Ovary (tissue), 9 donors: ENCODE results near the gene ITPR1. TPM values are rescaled to one million over a fixed set of nuclear protein-coding genes. Genes with fewer than 3 reads are reported as not detected.

Source experiments
- DNase-seq, 5 donors: peaks; one replicate each; pipeline ENCODE4 v3.0.0-alpha.2; 2019 to 2020
- H3K27ac ChIP-seq, 2 donors: fragments of 200-600 bp; one replicate each; pipeline versions ENCODE4 v1.5.1 to v1.8.0; 2019 to 2022
- H3K27me3 ChIP-seq: fragments of 200-600 bp; one replicate; pipeline ENCODE4 v1.8.0; 2022
- H3K36me3 ChIP-seq: fragments of 200-600 bp; sonication (generic); one replicate; pipeline ENCODE4 v1.5.1; 2019
- H3K4me1 ChIP-seq: one replicate; pipeline ENCODE4 v1.8.1; 2013; ENCODE audit warnings: mild to moderate bottlenecking, moderate library complexity; ENCODE audit not compliant: insufficient read depth
- H3K4me3 ChIP-seq: fragments of 200-600 bp; sonication (generic); one replicate; pipeline ENCODE4 v1.5.1; 2017
- H3K9me3 ChIP-seq, 2 donors: fragments of 200-600 bp in 1 of 2; sonication (generic) in 1 of 2; one replicate each; pipeline versions ENCODE4 v1.5.1 to v1.8.1; 2013 to 2019; ENCODE audit warnings: mild to moderate bottlenecking in 1 of 2, moderate library complexity in 1 of 2
- EP300 ChIP-seq: sonication (generic); formaldehyde crosslinking; IDR thresholded peaks from one replicate; pipeline ENCODE4 v1.6.1; 2017; ENCODE audit warnings: antibody characterized with exemption
- POLR2A ChIP-seq: fragments of 450-650 bp; IDR thresholded peaks from one replicate; pipeline ENCODE4 v1.6.1; 2017; ENCODE audit warnings: antibody characterized with exemption, mild to moderate bottlenecking, moderate library complexity
- WGBS, 3 donors: extraction: QIAGEN DNeasy Blood & Tissue Kit in 1 of 3; methylation state at CpG; one replicate each; pipeline versions ENCODE4 v1.1.5 to v1.1.7; 2013 to 2017; 5-methylcytosine and 5-hydroxymethylcytosine counted together
- intact Hi-C, 4 donors: fragments of 100-400 bp; cut with DNase I; formaldehyde crosslinking; loops; one replicate each; pipeline versions ENCODE4 v1.11.0 to v1.15.1; 2022 to 2023
- polyA plus RNA-seq, 2 donors: library from polyadenylated mRNA; stranded (reverse); fragments of 200-250 nt in 1 of 2; fragments of 350-450 nt in 1 of 2; fragmentation: Illumina TruSeq in 1 of 2; extraction: RNeasy Lipid Tissue Mini Kit (QIAGEN cat#74804) in 1 of 2; gene quantifications; one replicate each; pipeline ENCODE4 v1.2.3, GENCODE V29; 2013 to 2014
- total RNA-seq, 7 donors: library from RNA; depleted of rRNA in 2 of 7; stranded (reverse); fragments of >200 nt in 2 of 7; fragmentation: NEBNext Ultra II Directional in 3 of 7; extraction: Animal tissue kit (Norgen Biotek cat#: 25700) in 3 of 7; gene quantifications; one replicate each; pipeline versions ENCODE4 v1.1.0 to v1.2.4, GENCODE V29; 2016 to 2023
- TF ChIP-seq, protein P1 (sequence below), 3 donors: fragments of 450-650 bp in 2 of 3; fragments of 200-600 bp in 1 of 3; IDR thresholded peaks; one replicate each; pipeline versions ENCODE4 v1.5.1 to v1.8.0; 2016 to 2022; ENCODE audit warnings: antibody characterized with exemption in 3 of 3, mild to moderate bottlenecking in 1 of 3
- donor health status: DM: no; HTN: no; CAD: no; lungs with moderate emphysema.
- donor health status: DM: no; HTN: no; CAD: no.
- donor health status: Bipolar disorder and iron deficiency.
- donor health status: DM: yes; HTN: yes; CAD: no.
- donor health status: DM: no; HTN: no; CAD: no.
- donor health status: DM: yes; HTN: yes; CAD: no.

The ITPR1 gene
- total and polyA plus RNA-seq, 9 donors: 59.5 to 313 (median 144) TPM

DNA sequence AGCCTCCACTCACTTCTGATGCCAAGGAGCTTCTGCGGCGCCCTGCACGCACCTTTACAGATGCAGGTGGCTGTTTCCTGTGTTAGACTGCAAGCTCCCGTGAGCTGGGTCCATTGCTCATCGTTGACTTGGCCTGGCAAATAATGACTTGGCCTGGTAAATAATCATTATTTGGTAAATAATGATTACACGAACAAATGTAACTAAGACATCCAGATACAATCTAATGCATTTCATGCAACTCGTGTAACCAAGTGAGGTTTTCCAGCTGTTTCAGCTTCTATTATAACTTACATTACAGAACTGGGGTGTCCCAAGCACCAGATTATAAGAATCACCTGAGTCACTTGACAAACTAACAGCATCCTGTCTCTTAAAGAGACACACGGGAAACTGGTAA lies 394.0 kb downstream of the ITPR1 start:
- Histone ChIP-seq H3K9me3 (no peaks in the 10 kb centered on the region), H3K4me3 (no peak overlapping the region), H3K36me3 (no peaks in the 10 kb centered on the region), H3K27me3 (no peaks in the 10 kb centered on the region), H3K27ac (no peak overlapping the region), H3K4me1 (no peaks in the 10 kb centered on the region)
- intact Hi-C loops: no loop called here
- 81 to 86% (median 86%) methylated on average over 8 of the region's 8 CpGs for WGBS, 3 donors
- TF ChIP-seq, protein P1, sequence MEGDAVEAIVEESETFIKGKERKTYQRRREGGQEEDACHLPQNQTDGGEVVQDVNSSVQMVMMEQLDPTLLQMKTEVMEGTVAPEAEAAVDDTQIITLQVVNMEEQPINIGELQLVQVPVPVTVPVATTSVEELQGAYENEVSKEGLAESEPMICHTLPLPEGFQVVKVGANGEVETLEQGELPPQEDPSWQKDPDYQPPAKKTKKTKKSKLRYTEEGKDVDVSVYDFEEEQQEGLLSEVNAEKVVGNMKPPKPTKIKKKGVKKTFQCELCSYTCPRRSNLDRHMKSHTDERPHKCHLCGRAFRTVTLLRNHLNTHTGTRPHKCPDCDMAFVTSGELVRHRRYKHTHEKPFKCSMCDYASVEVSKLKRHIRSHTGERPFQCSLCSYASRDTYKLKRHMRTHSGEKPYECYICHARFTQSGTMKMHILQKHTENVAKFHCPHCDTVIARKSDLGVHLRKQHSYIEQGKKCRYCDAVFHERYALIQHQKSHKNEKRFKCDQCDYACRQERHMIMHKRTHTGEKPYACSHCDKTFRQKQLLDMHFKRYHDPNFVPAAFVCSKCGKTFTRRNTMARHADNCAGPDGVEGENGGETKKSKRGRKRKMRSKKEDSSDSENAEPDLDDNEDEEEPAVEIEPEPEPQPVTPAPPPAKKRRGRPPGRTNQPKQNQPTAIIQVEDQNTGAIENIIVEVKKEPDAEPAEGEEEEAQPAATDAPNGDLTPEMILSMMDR (IDR thresholded peaks at IDR 0.05): no peak
- TF ChIP-seq EP300 (no peak), POLR2A (no peak)
- no peak for DNase-seq

DNA sequence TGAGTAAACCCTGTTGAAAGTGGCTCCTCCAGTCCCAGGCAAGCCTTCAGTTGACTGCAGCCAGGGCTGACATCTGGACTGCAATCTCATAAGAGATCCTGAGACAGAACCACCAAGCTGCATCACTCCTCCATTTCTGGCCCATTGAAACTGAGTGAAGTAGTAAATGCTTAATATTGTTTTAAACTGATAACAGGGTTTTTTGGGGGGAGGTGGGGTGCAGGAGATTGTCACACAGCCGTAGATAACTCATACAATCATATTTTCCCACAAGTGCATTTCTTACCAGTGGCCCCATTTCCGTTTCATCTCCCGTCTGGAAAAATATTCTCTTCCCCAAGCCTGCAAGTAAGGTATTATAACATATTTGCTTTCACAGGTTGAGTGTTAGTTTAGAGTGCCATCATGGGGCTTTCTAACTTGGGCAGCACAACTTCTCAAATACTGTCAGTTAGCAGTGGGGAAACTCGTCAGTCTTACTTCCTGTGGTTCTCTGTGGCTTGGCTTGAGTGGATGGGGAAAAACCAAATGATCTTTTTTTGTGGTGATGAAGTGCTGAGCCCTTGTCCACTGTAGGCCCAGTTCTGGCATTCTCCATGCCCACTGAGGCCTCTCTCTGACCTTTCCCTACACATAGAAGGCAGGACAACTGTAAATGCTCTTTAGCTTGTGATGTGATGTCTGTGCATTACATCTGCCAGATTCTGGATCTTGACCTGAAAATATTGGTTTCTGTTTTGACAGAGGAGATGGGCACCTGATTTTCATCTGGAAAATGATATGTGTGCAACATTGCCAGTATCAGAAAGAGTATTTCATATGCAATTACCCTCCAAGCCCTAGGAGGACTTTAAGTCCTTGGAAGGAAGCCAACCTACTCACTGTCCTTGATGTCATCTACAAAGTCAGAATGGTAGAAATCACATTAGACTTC lies 396.0 kb downstream of the ITPR1 start:
- Histone ChIP-seq H3K4me1 (no peaks in the 10 kb centered on the region), H3K36me3 (no peaks in the 10 kb centered on the region), H3K4me3 (no peak overlapping the region), H3K9me3 (no peaks in the 10 kb centered on the region), H3K27ac (no peak overlapping the region), H3K27me3 (no peaks in the 10 kb centered on the region)
- 92 to 95% (median 93%) methylated on average over 4 of the region's 4 CpGs for WGBS, 3 donors
- TF ChIP-seq POLR2A: no peak
- TF ChIP-seq, protein P1 (IDR thresholded peaks at IDR 0.05): no peak
- TF ChIP-seq EP300: no peak
- intact Hi-C loops: no loop called here
- no peak for DNase-seq

DNA sequence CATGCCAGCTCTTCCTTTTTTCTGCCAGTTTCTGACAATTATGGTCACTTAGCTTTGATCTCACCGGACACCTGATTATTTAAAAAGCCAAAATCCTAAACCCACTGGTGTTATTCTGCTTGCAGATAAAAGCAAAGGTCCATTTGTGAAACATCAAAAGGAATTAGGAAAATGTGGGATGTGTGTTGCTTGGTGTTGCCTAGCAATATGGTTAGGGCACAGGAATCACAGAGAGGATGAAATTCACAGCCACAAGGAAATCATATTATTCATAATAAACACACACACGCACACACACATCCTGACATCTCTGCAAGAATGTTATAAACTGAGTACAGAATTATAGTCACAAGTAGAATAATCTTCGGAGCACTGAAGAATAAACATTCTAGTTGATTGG lies 396.7 kb downstream of the ITPR1 start:
- Histone ChIP-seq H3K27ac (no peak overlapping the region), H3K9me3 (no peaks in the 10 kb centered on the region), H3K4me1 (no peaks in the 10 kb centered on the region), H3K4me3 (no peak overlapping the region), H3K36me3 (no peaks in the 10 kb centered on the region), H3K27me3 (no peaks in the 10 kb centered on the region)
- WGBS, 3 donors: 39 to 56% (median 54%) methylated on average over 3 of the region's 3 CpGs
- TF ChIP-seq POLR2A: no peak
- no peak for TF ChIP-seq EP300
- TF ChIP-seq, protein P1 (IDR thresholded peaks at IDR 0.05): no peak
- DNase-seq: no peak
- intact Hi-C loops: loop anchor here in 1 of 4 donors (10.0 kb wide), 1 partner anchor 65 kb away; no protein-coding TSS in a partner anchor

DNA sequence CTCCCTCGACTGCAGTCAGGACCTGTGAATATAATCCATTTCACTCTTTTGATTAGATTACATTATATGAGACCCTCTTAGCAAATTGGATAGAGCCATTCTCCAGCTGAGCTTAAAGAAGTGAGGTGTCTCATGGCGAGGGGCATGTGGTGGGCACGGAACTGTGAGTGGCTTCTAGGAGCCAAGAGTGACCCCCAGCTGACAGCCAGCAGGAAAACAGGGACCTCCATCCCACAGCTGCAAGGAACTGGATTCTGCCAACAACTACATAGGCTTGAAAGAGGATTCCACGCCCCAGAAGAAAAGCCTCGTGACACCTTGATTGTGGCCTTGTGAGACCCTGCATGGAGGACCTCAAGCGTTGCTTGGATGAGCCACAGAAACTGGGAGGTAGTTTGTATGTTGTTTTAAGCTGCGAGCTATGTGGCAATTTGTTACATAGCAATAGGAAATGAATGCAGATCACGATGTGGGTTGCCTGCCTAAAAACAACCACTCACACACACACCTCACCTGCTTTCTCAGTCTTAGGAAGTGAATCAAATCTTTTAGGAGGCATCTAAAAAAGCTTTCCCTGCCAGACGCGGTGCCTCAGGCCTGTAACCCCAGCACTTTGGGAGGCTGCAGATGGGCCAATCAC lies 401.9 kb downstream of the ITPR1 start:
- no peaks in the 10 kb centered on the region for H3K36me3 ChIP-seq
- no peak overlapping the region for H3K4me3 ChIP-seq
- 86 to 90% (median 88%) methylated on average over 10 of the region's 10 CpGs for WGBS, 3 donors
- no peak overlapping the region for H3K27ac ChIP-seq
- H3K9me3 ChIP-seq: no peaks in the 10 kb centered on the region
- TF ChIP-seq, protein P1 (IDR thresholded peaks at IDR 0.05): no peak
- TF ChIP-seq EP300 (no peak), POLR2A (no peak)
- no peak for DNase-seq
- H3K27me3 ChIP-seq: no peaks in the 10 kb centered on the region
- intact Hi-C loops: loop anchor here in 1 of 4 donors (10.0 kb wide), 1 partner anchor 60 kb away; no protein-coding TSS in a partner anchor
- H3K4me1 ChIP-seq: peaks cover 5% of the 10 kb centered on the region
